OCI-LY7 (cell line): Measurements from ENCODE around the gene SPATS1. TPM values are rescaled to one million over a fixed set of nuclear protein-coding genes. Genes with fewer than 3 reads are reported as not detected.

ENCODE experiments used
- Bru-seq: library from RNA; stranded (reverse); fragments of 400-500 nt; gene quantifications from one replicate; lab custom pipeline; 2021; lab: Mats Ljungman, UMichigan
- BruChase-seq, 2 experiments: library from RNA; stranded (reverse); fragments of 400-500 nt; gene quantifications; one replicate each; lab custom pipeline; 2021; lab: Mats Ljungman, UMichigan
- BruUV-seq: library from RNA; stranded (reverse); fragments of 400-500 nt; replicated peaks from 2 replicates; lab custom pipeline; 2021; lab: Mats Ljungman, UMichigan
- CTCF ChIA-PET: fragments of 300-600 bp; sonication (Branson Sonifier 250); formaldehyde crosslinking; loops from one replicate; lab custom pipeline; 2022; ENCODE audit warnings: antibody characterized with exemption; ENCODE audit not compliant: unreplicated experiment; lab: Charles Lee
- POLR2A ChIA-PET: fragments of 300-600 bp; sonication (Branson Sonifier 250); formaldehyde crosslinking; loops from one replicate; lab custom pipeline; 2022; ENCODE audit warnings: antibody characterized with exemption; lab: Charles Lee
- DNase-seq: peaks from one replicate; pipeline ENCODE4 v3.0.0-alpha.2; 2015; ENCODE audit warnings: low spot score
- H2AFZ ChIP-seq: fragments of 200-600 bp; sonication (generic), shearing (Covaris generic); 2 replicates; pipeline ENCODE4 v1.6.1; 2014; ENCODE audit warnings: mild to moderate bottlenecking, antibody characterized with exemption, low read length, moderate library complexity
- H3K27ac ChIP-seq: fragments of 200-600 bp; sonication (generic); 2 replicates; pipeline ENCODE4 v1.5.1; 2014; ENCODE audit warnings: mixed run types, low read depth, mild to moderate bottlenecking, moderate library complexity, low read length, inconsistent platforms; ENCODE audit not compliant: poor library complexity, severe bottlenecking
- H3K36me3 ChIP-seq: fragments of 200-600 bp; sonication (generic); 2 replicates; pipeline ENCODE4 v1.6.1; 2014; ENCODE audit warnings: mild to moderate bottlenecking, antibody characterized with exemption, low read length, moderate library complexity, mixed read lengths; ENCODE audit not compliant: insufficient read depth
- H3K4me1 ChIP-seq: fragments of 200-600 bp; sonication (generic); 2 replicates; pipeline ENCODE4 v1.5.1; 2014; ENCODE audit warnings: mild to moderate bottlenecking, low read length; ENCODE audit not compliant: insufficient read depth, poor library complexity, severe bottlenecking
- H3K4me2 ChIP-seq: fragments of 200-600 bp; sonication (generic); 2 replicates; pipeline ENCODE4 v1.6.1; 2014; ENCODE audit warnings: mild to moderate bottlenecking, low read length
- H3K4me3 ChIP-seq: fragments of 200-600 bp; sonication (generic); 2 replicates; pipeline ENCODE4 v1.5.1; 2014; ENCODE audit warnings: mild to moderate bottlenecking, low read depth, low read length; ENCODE audit not compliant: poor library complexity, severe bottlenecking
- H3K79me2 ChIP-seq: fragments of 200-600 bp; sonication (generic); 2 replicates; pipeline ENCODE4 v1.6.1; 2016; ENCODE audit warnings: low read depth, mild to moderate bottlenecking, low read length, moderate library complexity, mixed read lengths; ENCODE audit not compliant: insufficient read depth
- H3K9me2 ChIP-seq: fragments of 200-600 bp; sonication (generic); 2 replicates; pipeline ENCODE4 v1.6.1; 2016; ENCODE audit warnings: mild to moderate bottlenecking, low read length, mixed read lengths; ENCODE audit not compliant: insufficient read depth
- H3K9me3 ChIP-seq: fragments of 200-600 bp; sonication (generic); 2 replicates; pipeline ENCODE4 v1.6.1; 2014; ENCODE audit warnings: mild to moderate bottlenecking, mixed run types, low read length, mixed read lengths
- H4K20me1 ChIP-seq: fragments of 200-600 bp; sonication (generic); 2 replicates; pipeline ENCODE4 v1.6.1; 2014; ENCODE audit warnings: mild to moderate bottlenecking, antibody characterized with exemption, low read length, moderate library complexity, mixed read lengths; ENCODE audit not compliant: insufficient read depth
- CTCF ChIP-seq: fragments of 200-600 bp; sonication (generic); conservative IDR thresholded peaks from 2 replicates; pipeline ENCODE4 v1.5.1; 2014; ENCODE audit warnings: mild to moderate bottlenecking, antibody characterized with exemption, low read length, moderate library complexity, mixed read lengths
- EZH2phosphoT487 ChIP-seq: fragments of 200-600 bp; sonication (generic); IDR thresholded peaks from 2 replicates; pipeline ENCODE4 v1.6.1; 2018; ENCODE audit warnings: low read depth, borderline replicate concordance, mild to moderate bottlenecking, mixed run types, antibody characterized with exemption, low read length, moderate library complexity, mixed read lengths
- intact Hi-C: fragments of 100-400 bp; cut with micrococcal nuclease; formaldehyde crosslinking; loops from one replicate; pipeline ENCODE4 v1.10.0; 2022; ENCODE audit not compliant: unreplicated experiment
- long read RNA-seq: library from polyadenylated mRNA; stranded (forward); transcript quantifications from one replicate; pipeline ENCODE4 v2.0.0, GENCODE V29; 2022
- total RNA-seq, 2 experiments: library from RNA; depleted of rRNA in 1 of 2; stranded (reverse); fragments of >200 nt in 1 of 2; shearing (Covaris generic) in 1 of 2; gene quantifications; 2 replicates each; pipeline ENCODE4 v1.2.3, GENCODE V29; 2014 to 2022

SPATS1 gene
- total RNA-seq (2014; rRNA removed; shearing (Covaris generic)): not detected in 2 replicates
- not detected in 2 replicates for total RNA-seq (2022)
- not detected for Bru-seq, nascent RNA
- not detected for BruChase-seq, experiment 1, labeled RNA remaining after a 6-hour chase
- BruChase-seq, experiment 2, labeled RNA remaining after a 2-hour chase: not detected
- long read RNA-seq: 0 reads

GRCh38 chr6:44342489-44342888 is at the start of gene SPATS1:
SPATS1 (plus strand) TSS chr6:44342650; CDS start chr6:44343096, 446 bp downstream.
- TF ChIP-seq CTCF (no peak), EZH2phosphoT487 (no peak)
- no peaks in the 10 kb centered on the region for H4K20me1 ChIP-seq
- H3K9me2 ChIP-seq: no peaks in the 10 kb centered on the region
- H3K4me3 ChIP-seq: no peak within 1 kb of the TSS
- DNase-seq: no peak
- H3K4me1 ChIP-seq: no peaks in the 10 kb centered on the region
- CTCF ChIA-PET: no interaction called here
- H3K9me3 ChIP-seq: no peaks in the 10 kb centered on the region
- no peaks in the 10 kb centered on the region for H3K79me2 ChIP-seq
- POLR2A ChIA-PET: interaction anchor here (1.1 kb wide), 1 partner anchor 9 kb away, joined by 3 read pairs; no protein-coding TSS in a partner anchor
- H3K4me2 ChIP-seq: no peak within 1 kb of the TSS
- intact Hi-C loops: no loop called here
- H3K36me3 ChIP-seq: no peaks in the 10 kb centered on the region
- no peak within 1 kb of the TSS for H3K27ac ChIP-seq
- BruUV-seq: no TSS peak
- H2AFZ ChIP-seq: no peak within 1 kb of the TSS

GRCh38 chr6:44292661-44293365 is 49.6 kb upstream of the SPATS1 start:
- H3K4me1 ChIP-seq: no peaks in the 10 kb centered on the region
- POLR2A ChIA-PET: interaction anchor here (0.6 kb wide), 1 partner anchor 1182 kb away, joined by 3 read pairs; no protein-coding TSS in a partner anchor
- DNase-seq: no peak
- H3K27ac ChIP-seq: no peak overlapping the region
- no TSS peak for BruUV-seq
- H3K36me3 ChIP-seq: no peaks in the 10 kb centered on the region
- CTCF ChIA-PET: interaction anchor here (0.6 kb wide), 1 partner anchor 45 kb away, joined by 3 read pairs; no protein-coding TSS in a partner anchor
- no peaks in the 10 kb centered on the region for H3K79me2 ChIP-seq
- no peak overlapping the region for H3K4me2 ChIP-seq
- H3K4me3 ChIP-seq: no peak overlapping the region
- no peaks in the 10 kb centered on the region for H3K9me3 ChIP-seq
- intact Hi-C loops: no loop called here
- no peak for TF ChIP-seq CTCF
- TF ChIP-seq EZH2phosphoT487: no peak
- H4K20me1 ChIP-seq: no peaks in the 10 kb centered on the region; the same call in 1 of the 2 replicates
- no peaks in the 10 kb centered on the region for H3K9me2 ChIP-seq
- no peak overlapping the region for H2AFZ ChIP-seq
